H9 (cell line): Measurements from ENCODE around the gene RNU1-4. TPM values are rescaled to one million over a fixed set of nuclear protein-coding genes. Genes with fewer than 3 reads are reported as not detected.
"Not testable (repeated sequence)": the region's sequence is repeated elsewhere in the genome, so short reads cannot be mapped to it uniquely, and the experiment has no call there.

ENCODE experiments used
- DNase-seq: peaks from one replicate; pipeline ENCODE4 v3.0.0-alpha.2; 2017
- H2AFZ ChIP-seq: one replicate; pipeline ENCODE4 v1.6.1; 2013; ENCODE audit warnings: mild to moderate bottlenecking, low read length, control low read depth, moderate library complexity
- H2AK5ac ChIP-seq: 2 replicates; pipeline ENCODE4 v1.6.1; 2013; ENCODE audit warnings: low read length, control low read depth, mixed read lengths; ENCODE audit not compliant: insufficient read length
- H2BK120ac ChIP-seq: one replicate; pipeline ENCODE4 v1.6.1; 2013; ENCODE audit warnings: low read depth, mild to moderate bottlenecking, low read length, control low read depth, inconsistent platforms; ENCODE audit not compliant: poor library complexity, severe bottlenecking
- H2BK12ac ChIP-seq: 2 replicates; pipeline ENCODE4 v1.6.1; 2013; ENCODE audit warnings: low read length, control low read depth, mixed read lengths, low read depth; ENCODE audit not compliant: insufficient read length
- H2BK15ac ChIP-seq: 2 replicates; pipeline ENCODE4 v1.6.1; 2013; ENCODE audit warnings: low read depth, low read length, control low read depth
- H2BK20ac ChIP-seq: one replicate; pipeline ENCODE4 v1.6.1; 2013; ENCODE audit warnings: low read depth, mild to moderate bottlenecking, low read length, control low read depth, inconsistent platforms; ENCODE audit not compliant: poor library complexity, severe bottlenecking
- H2BK5ac ChIP-seq: 2 replicates; pipeline ENCODE4 v1.6.1; 2013; ENCODE audit warnings: low read length, control low read depth, mixed read lengths; ENCODE audit not compliant: insufficient read length
- H3K14ac ChIP-seq: 2 replicates; pipeline ENCODE4 v1.6.1; 2013; ENCODE audit warnings: low read length, control low read depth; ENCODE audit not compliant: insufficient read depth
- H3K18ac ChIP-seq: 2 replicates; pipeline ENCODE4 v1.6.1; 2013; ENCODE audit warnings: low read depth, mild to moderate bottlenecking, mixed read lengths, low read length, control low read depth; ENCODE audit not compliant: insufficient read length
- H3K23ac ChIP-seq: 2 replicates; pipeline ENCODE4 v1.6.1; 2013; ENCODE audit warnings: low read length, control low read depth, mixed read lengths, low read depth; ENCODE audit not compliant: insufficient read length
- H3K23me2 ChIP-seq: 2 replicates; pipeline ENCODE4 v1.6.1; 2013; ENCODE audit warnings: low read depth, mild to moderate bottlenecking, mixed read lengths, low read length, control low read depth; ENCODE audit not compliant: insufficient read length, poor library complexity, severe bottlenecking
- H3K27ac ChIP-seq: 2 replicates; pipeline ENCODE4 v1.5.1; 2013; ENCODE audit warnings: low read length, control low read depth, mixed read lengths, low read depth; ENCODE audit not compliant: insufficient read length
- H3K27me3 ChIP-seq: 2 replicates; pipeline ENCODE4 v1.6.1; 2013; ENCODE audit warnings: low read length, control low read depth, inconsistent platforms; ENCODE audit not compliant: insufficient read depth
- H3K4ac ChIP-seq: 2 replicates; pipeline ENCODE4 v1.6.1; 2013; ENCODE audit warnings: low read depth, mild to moderate bottlenecking, control low read depth, inconsistent platforms, low read length, moderate library complexity
- H3K4me1 ChIP-seq: 2 replicates; pipeline ENCODE4 v1.6.1; 2013; ENCODE audit warnings: low read length, control low read depth, inconsistent platforms; ENCODE audit not compliant: insufficient read depth
- H3K4me2 ChIP-seq: 2 replicates; pipeline ENCODE4 v1.6.1; 2013; ENCODE audit warnings: low read length, control low read depth, mixed read lengths; ENCODE audit not compliant: insufficient read length, insufficient read depth
- H3K56ac ChIP-seq: 2 replicates; pipeline ENCODE4 v1.6.1; 2013; ENCODE audit warnings: low read depth, mild to moderate bottlenecking, mixed read lengths, low read length, control low read depth; ENCODE audit not compliant: insufficient read length
- H3K79me1 ChIP-seq: 2 replicates; pipeline ENCODE4 v1.6.1; 2013; ENCODE audit warnings: low read depth, mild to moderate bottlenecking, moderate library complexity, low read length, control low read depth, inconsistent platforms; ENCODE audit not compliant: insufficient read depth, poor library complexity, severe bottlenecking
- H3K79me2 ChIP-seq: 2 replicates; pipeline ENCODE4 v1.6.1; 2013; ENCODE audit warnings: low read length, control low read depth, inconsistent platforms; ENCODE audit not compliant: insufficient read depth
- H3K9ac ChIP-seq: 2 replicates; pipeline ENCODE4 v1.6.1; 2013; ENCODE audit warnings: low read length, control low read depth, mixed read lengths; ENCODE audit not compliant: insufficient read length; ENCODE audit errors: extremely low read depth
- H3K9me3 ChIP-seq: one replicate; pipeline ENCODE4 v1.6.1; 2013; ENCODE audit warnings: low read depth, low read length, inconsistent platforms; ENCODE audit not compliant: control insufficient read depth
- H3T11ph ChIP-seq: one replicate; pipeline ENCODE4 v1.6.1; 2013; ENCODE audit warnings: mild to moderate bottlenecking, low read length, control low read depth, inconsistent platforms
- H4K20me1 ChIP-seq: one replicate; pipeline ENCODE4 v1.6.1; 2013; ENCODE audit not compliant: control insufficient read depth, insufficient read length, insufficient read depth
- H4K5ac ChIP-seq: 2 replicates; pipeline ENCODE4 v1.6.1; 2013; ENCODE audit warnings: low read depth, mild to moderate bottlenecking, mixed read lengths, low read length, control low read depth; ENCODE audit not compliant: insufficient read length
- H4K8ac ChIP-seq: replicated peaks from 2 replicates; pipeline ENCODE4 v1.6.1; 2013; ENCODE audit warnings: low read length, control low read depth, mixed read lengths, low read depth; ENCODE audit not compliant: insufficient read length
- H4K91ac ChIP-seq: 2 replicates; pipeline ENCODE4 v1.6.1; 2013; ENCODE audit warnings: low read depth, mild to moderate bottlenecking, moderate library complexity, mixed read lengths, low read length, control low read depth; ENCODE audit not compliant: insufficient read length
- H3K27ac Mint-ChIP-seq, 3 experiments: 2 replicates in 2 of 3; 3 replicates in 1 of 3; pipeline ENCODE4 v1.8.0; 2020 to 2021; ENCODE audit warnings: mixed read lengths in 3 of 3, mild to moderate bottlenecking in 1 of 3, moderate library complexity in 1 of 3
- H3K27me3 Mint-ChIP-seq: 2 replicates; pipeline ENCODE4 v1.8.0; 2021; ENCODE audit warnings: low read depth, mild to moderate bottlenecking, moderate library complexity, mixed read lengths
- H3K36me3 Mint-ChIP-seq, 3 experiments: 2 replicates in 2 of 3; 3 replicates in 1 of 3; pipeline ENCODE4 v1.8.0; 2020 to 2021; ENCODE audit warnings: low read depth in 3 of 3, mixed read lengths in 3 of 3; ENCODE audit not compliant: insufficient read depth in 1 of 3
- H3K4me1 Mint-ChIP-seq, 2 experiments: 2 replicates each; pipeline ENCODE4 v1.8.0; 2020; ENCODE audit warnings: mixed read lengths in 2 of 2
- H3K4me3 Mint-ChIP-seq, 2 experiments: 2 replicates in 1 of 2; 3 replicates in 1 of 2; pipeline ENCODE4 v1.8.0; 2020 to 2021; ENCODE audit warnings: mild to moderate bottlenecking in 2 of 2, mixed read lengths in 2 of 2, moderate library complexity in 1 of 2
- H3K9me3 Mint-ChIP-seq, 2 experiments: 2 replicates in 1 of 2; 3 replicates in 1 of 2; pipeline ENCODE4 v1.8.0; 2020; ENCODE audit warnings: mild to moderate bottlenecking in 2 of 2, mixed read lengths in 2 of 2, moderate library complexity in 1 of 2
- WGBS: extraction: QIAGEN DNeasy Blood & Tissue Kit; methylation state at CpG from one replicate; pipeline ENCODE4 v1.1.7; 2013; ENCODE audit warnings: missing lambda C conversion rate, low lambda C conversion rate, mixed read lengths; ENCODE audit not compliant: insufficient read length; ENCODE audit errors: extremely low coverage; 5-methylcytosine and 5-hydroxymethylcytosine counted together
- total RNA-seq: library from RNA; stranded (reverse); gene quantifications from 2 replicates; pipeline ENCODE4 v1.2.1, GENCODE V29; 2021

Gene RNU1-4
- total RNA-seq, 1 experiment from 2014 or later = 2,051 TPM

GRCh38 chr1:16770139-16770759 lies 29.9 kb downstream of the RNU1-4 start:
- not testable (repeated sequence) for H3K79me1 ChIP-seq, H2BK15ac ChIP-seq, H3K36me3 Mint-ChIP-seq, H3K56ac ChIP-seq, H3K4me1 ChIP-seq, H3K14ac ChIP-seq, H3K23me2 ChIP-seq, DNase-seq, H3K27ac ChIP-seq, H3K4me2 ChIP-seq, H3K27ac Mint-ChIP-seq, H4K8ac ChIP-seq, H3K18ac ChIP-seq, H3K9ac ChIP-seq, H4K91ac ChIP-seq, H2AK5ac ChIP-seq, H3K4ac ChIP-seq, H3K79me2 ChIP-seq, H2BK120ac ChIP-seq, H3K9me3 Mint-ChIP-seq, H4K20me1 ChIP-seq, H3K9me3 ChIP-seq, H2BK5ac ChIP-seq, H4K5ac ChIP-seq, H3T11ph ChIP-seq, H3K23ac ChIP-seq, H2BK20ac ChIP-seq, H2BK12ac ChIP-seq, H3K27me3 ChIP-seq, H3K4me3 Mint-ChIP-seq, H2AFZ ChIP-seq
- no CpG with 5 or more reads among the region's 5 CpGs for WGBS
- H3K27me3 Mint-ChIP-seq = peaks cover 23% of the 10 kb centered on the region
- H3K4me1 Mint-ChIP-seq = peaks cover 12 to 18% of the 10 kb centered on the region in 2 experiments

DNA sequence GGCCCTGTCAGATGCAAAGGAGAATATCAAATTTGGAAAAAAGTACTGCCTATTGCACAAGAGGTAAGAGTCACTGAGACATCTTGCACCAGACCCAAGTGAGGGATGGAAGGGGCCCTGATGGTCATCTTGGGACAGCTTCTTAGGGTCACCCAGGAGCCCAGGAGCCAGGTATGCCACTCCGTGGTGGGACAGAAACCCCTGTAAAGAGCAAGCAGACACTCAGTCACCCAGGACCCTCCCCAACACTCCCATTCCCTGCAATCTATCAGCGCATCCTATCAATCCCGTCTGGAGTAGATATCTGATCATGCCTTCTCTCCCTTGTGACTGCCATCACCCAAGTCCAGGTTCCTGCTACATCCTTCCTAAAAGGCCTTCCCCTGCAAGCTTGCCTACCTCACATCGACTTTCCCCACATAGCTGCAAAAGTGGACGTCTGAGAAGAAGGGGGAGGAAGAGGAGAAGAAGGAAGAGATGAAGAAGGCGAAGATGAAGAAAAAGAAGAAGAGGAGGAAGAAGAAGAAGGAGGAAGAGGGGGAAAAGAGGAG lies 30.7 kb downstream of the RNU1-4 start:
- H2AFZ ChIP-seq, H2BK120ac ChIP-seq, H4K8ac ChIP-seq, H4K5ac ChIP-seq, H3K9me3 Mint-ChIP-seq, H2BK20ac ChIP-seq, H2BK5ac ChIP-seq, DNase-seq, H3K56ac ChIP-seq, H2BK15ac ChIP-seq, H3K27me3 ChIP-seq, H3K4me3 Mint-ChIP-seq, H3K27ac ChIP-seq, H2BK12ac ChIP-seq, H2AK5ac ChIP-seq, H4K20me1 ChIP-seq, H3K23me2 ChIP-seq, H3K23ac ChIP-seq, H3T11ph ChIP-seq, H3K79me1 ChIP-seq, H3K4me1 ChIP-seq, H3K9ac ChIP-seq, H3K79me2 ChIP-seq, H3K9me3 ChIP-seq, H3K36me3 Mint-ChIP-seq, H4K91ac ChIP-seq, H3K27ac Mint-ChIP-seq, H3K4ac ChIP-seq, H3K18ac ChIP-seq, H3K14ac ChIP-seq, H3K4me2 ChIP-seq: not testable (repeated sequence)
- H3K4me1 Mint-ChIP-seq = peaks cover 12 to 16% of the 10 kb centered on the region in 2 experiments
- no CpG with 5 or more reads among the region's 6 CpGs for WGBS
- peaks cover 19% of the 10 kb centered on the region for H3K27me3 Mint-ChIP-seq
